ENCODE results near the gene HARBI1.

DNA sequence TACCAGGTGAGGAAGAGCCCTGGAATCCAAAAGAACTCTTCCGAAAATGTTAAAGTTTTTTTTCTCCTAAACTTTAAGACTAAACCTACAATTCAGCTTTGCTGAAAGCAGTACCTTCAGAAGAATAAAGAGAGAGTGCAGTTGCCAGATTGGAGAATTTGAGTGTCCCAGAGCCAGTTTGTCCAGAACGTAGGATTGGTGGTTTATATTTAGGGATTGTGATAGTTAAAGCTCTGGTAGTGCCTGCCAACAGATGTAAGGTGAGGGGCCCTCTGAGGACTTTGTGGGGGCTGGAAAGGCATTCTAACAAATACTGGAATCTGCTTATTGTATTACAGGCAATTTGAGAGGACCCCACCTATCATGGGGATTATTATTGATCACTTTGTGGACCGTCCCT, 40.2 kb upstream of the HARBI1 start:
- TF ChIP-seq CTCF (conservative IDR thresholded peaks at IDR 0.05 in 1 of 2, IDR thresholded peaks at IDR 0.05 in 1 of 2; ENCODE audit: low read depth in 1 of 2, low read length in 2 of 2), result no peak
- no peak for TF ChIP-seq EZH2 (IDR thresholded peaks at IDR 0.05; ENCODE audit: low read length, missing control alignments)
